GM21447 (cell line): ENCODE results near the gene PKNOX1.
"Not testable (repeated sequence)": the region's sequence is repeated elsewhere in the genome, so short reads cannot be mapped to it uniquely, and the experiment has no call there.

Source experiments
- ATAC-seq: cut with Tn5 transposase; IDR thresholded peaks from one replicate; pipeline ENCODE4 v1.9.1; 2021; ENCODE audit not compliant: unreplicated experiment

PKNOX1 gene

GRCh38 chr21:43044547-43044946, 70.2 kb downstream of the PKNOX1 start:
- ATAC-seq = not testable (repeated sequence)

DNA sequence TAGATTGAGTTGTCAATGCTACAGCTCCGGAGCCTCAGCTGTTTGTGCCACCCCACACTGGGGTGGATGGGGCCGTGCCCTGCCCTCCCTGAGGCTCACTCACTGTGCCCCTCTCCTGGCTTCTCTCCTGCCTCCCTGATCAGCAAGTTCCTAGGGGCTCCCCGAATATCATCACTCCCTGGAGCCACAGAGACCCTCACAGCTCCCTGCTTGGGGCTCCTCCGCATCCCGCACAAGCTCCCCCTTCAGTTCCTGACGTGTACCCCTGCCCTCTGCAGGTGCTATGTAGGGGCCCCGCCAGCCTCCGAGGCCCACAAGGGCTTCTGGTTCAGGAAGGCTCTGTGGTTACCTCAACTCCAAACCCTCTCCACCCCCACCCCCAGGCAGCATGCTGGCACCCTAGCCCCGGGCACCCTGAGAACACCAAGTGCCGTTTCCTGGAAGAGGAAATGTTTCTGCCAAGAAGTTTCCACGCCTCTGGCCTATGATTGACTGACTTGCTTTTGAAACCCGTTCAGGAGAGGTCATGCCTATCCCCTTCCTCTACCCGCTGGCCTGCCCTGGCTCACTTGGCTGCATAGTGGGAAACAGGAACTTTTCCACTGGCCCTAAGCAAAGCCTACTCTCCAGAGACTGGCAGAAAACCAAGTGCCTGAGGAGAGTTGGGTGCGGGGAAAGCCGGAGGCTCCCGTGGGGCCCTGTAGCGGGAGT, 71.0 kb downstream of the PKNOX1 start:
- not testable (repeated sequence) for ATAC-seq

DNA sequence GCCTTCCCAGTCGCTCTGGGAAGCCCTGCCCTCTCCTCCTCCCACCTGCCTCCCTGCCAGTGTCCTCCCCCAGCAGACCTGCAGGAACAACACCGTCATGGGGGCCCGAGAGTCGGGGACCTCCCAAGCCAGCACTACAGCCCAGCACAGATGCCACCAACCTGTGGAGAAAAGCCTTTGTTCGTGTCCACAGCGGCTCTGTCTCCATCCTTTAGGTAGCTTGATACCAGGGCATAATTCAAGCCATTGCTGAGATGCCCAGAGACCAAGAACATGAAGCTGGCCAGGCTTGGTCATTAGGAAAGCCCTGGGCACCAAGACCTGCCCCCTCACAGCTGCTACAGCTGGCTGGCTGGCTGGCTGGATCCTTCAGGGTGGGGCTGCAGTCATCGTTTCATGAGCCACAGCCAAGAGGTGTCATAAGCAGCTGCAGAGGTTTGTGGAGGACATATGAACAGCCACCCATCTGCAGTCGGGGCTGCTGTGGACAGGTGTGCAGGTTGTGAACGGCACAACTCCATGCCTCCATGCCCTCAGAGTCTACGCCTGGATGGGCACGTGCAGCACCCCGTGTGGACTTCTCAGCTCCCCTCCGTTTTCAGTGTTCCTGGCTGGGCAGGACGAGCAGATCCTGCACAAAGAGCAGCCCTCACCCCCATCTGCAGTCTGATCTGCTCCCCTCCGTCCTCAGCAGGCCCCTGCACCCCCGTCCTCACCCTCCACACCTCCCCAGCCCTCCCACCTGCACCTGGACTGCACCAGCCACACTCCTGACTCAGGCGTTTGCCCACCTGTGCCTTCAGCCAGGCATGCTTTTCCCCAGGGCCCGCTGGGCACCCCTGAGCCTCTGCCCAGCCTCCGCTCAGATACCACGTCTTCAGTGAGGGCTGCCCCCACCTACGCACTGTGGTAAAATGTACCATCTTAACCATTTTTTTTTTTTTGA, 71.8 kb downstream of the PKNOX1 start:
- ATAC-seq = not testable (repeated sequence)

DNA sequence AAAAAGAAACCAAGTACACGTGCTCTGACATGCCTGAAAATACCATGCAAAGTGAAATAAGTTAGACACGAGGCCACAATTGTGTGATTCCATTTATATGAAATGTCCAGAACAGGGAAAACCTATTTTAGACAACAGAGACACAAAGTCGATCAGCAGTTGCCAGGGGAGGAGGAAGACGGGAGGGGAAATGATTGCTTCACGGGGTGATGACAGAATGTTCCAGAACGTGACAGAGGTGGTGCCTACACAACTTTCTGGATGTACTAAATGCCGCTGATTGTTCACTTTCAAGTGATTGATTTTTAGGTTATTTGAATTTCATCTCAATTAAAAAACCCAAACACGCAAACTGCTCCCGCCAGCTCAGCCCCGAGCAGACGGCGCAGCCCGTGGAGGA, 78.8 kb downstream of the PKNOX1 start:
- ATAC-seq = not testable (repeated sequence)

DNA sequence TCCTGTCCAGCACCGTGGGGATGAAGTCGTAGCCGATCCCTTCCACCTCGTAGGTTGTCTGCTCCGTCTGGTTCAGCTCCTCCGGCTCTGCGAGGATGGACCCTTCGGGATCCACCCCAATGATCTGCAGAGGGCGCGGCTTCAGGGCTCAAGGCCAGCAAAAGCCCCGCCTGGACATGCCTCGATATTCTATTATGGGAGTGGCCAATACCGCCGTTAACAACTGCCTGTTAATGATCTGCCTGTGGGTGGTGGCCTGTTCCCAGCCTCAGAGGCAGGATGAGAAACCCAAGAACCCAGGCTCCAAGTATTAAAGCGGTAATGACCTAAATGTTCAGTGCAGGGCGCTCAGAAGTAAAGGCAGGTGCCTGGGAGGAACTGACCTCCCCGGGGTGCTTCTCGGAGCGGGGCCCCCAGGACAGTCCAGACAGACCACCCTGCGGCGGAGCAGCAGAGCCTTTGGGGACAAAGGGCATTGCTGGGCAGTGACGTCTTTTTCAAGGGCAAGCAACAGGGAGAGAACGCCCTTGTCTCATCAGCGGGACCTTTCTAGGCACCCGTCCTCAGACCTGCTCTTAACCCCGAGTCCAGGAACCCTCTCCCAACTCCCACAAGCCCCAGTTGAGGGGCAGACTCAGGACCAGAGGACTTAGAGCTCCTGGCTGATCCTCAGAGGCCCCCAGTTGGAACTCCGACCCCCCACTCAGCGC, 88.7 kb downstream of the PKNOX1 start:
- not testable (repeated sequence) for ATAC-seq

DNA sequence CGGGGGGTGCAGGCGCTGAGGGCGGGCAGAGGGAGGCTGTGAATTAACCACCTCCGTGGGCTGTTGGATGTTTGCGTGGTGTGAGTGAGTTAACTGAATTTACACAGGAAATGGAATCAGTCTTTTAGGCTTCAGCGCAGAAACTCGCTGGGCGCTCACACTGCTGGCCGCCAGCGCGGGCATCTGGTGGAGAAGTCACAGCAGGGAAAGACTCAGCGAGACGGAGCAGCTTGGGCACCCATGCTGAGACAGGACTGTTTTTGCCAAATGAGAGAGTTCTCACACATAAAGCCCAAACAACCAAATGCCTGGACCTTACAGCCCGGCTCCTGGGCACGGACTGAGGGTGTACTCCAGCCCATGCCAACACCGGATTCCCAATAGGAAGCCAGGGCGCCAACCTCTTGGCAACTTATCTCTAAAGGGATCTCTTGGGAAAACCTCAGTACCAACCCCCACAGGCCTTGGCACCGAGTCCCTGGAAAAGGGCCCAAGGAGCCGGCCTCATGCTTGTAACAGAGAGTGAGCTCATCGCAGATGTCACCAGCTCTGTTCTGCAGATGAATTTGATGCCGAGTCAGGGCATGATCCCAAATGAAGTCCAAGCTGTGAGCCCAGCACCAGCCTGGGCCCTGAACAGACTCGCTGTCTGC, 90.0 kb downstream of the PKNOX1 start:
- not testable (repeated sequence) for ATAC-seq

DNA sequence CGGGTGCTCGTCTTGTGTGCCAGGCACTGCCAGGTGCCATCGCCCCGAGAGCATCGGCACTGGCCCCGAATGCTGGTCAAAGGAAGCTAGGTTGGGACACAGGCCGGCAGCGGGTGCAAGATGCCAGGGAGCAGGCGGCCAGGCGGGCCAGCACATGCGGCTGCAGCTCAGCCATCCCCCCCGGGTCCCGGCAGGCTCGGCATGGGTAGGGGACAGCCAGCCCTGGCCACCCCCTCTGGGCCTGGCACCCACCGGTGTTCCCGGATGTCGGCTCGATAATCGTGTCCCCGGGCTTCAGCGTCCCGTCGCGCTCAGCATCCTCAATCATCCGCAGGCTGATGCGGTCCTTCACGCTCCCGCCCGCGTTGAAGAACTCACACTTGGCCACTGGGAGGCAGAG, 91.6 kb downstream of the PKNOX1 start:
- not testable (repeated sequence) for ATAC-seq

DNA sequence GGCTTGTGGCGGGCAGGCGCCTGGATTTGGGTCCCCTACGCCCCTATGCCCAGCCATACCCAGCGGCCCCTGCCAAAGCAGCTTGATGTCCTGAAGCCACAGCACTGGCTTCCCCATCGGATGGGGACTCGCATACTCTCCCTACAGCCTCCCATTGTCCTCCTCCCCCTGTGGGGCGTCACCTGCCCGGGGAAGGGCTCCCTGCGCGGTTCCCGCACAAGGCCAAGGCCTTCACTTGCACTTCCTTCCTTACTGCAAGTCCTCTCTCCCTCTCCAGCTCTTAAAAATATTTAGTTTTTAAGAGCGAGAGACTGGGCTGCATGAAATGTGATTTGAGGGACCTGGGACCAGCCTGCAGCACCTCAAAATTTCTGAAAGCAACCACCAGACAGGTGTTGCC, 92.3 kb downstream of the PKNOX1 start:
- ATAC-seq = not testable (repeated sequence)

DNA sequence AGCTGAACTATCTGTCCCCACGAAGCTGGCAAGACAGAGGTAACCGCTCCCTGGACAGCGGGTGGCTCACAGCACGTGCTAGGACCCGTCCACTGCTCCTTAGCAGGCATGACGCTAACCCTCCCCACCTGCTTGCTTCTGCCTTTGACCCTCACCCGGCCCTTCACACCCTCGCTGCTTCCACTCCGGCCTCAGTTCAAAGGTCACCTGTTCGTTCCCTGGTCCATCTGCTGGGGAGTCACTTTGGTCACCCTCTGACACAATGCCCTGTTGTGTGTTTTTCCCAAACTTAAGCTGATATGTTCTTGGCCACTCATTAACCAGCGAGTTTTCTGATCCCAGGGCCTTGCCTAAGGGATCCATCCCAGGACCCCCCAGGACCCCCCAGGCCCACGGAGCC, 93.7 kb downstream of the PKNOX1 start:
- ATAC-seq = not testable (repeated sequence)

DNA sequence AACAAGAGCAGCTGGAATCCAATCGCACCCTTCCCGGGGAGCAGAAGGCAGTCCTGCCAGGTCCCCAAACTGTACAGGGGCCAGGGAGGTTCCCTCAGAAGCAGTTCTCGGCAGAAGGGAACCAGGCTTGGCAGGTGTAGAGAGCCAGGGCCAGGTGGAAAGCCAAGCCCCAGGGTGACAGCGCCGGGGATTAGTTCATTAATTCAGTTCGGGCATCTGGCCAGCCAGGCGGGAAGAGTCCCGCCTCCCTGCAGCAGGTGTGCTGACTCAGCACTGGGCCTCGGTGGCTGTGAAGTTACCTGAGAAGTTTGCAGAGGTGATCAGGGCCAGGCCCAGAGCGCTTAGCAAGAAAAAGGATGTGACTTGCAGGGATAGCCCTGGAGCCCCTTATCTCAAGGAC, 95.3 kb downstream of the PKNOX1 start:
- not testable (repeated sequence) for ATAC-seq

GRCh38 chr21:43072742-43073141, 98.4 kb downstream of the PKNOX1 start:
- not testable (repeated sequence) for ATAC-seq

- ATAC-seq = not testable (repeated sequence)
Observed at GRCh38 chr21:43074401-43075169, 100.2 kb downstream of the PKNOX1 start.

- not testable (repeated sequence) for ATAC-seq
Observed at GRCh38 chr21:43075170-43076022, 101.0 kb downstream of the PKNOX1 start, which contains the start of gene CBS. CBS (minus strand) TSS chr21:43075835; CDS start chr21:43072193, 3,642 bp downstream.

- not testable (repeated sequence) for ATAC-seq
Observed at GRCh38 chr21:43076023-43076637, 101.8 kb downstream of the PKNOX1 start.

- ATAC-seq = not testable (repeated sequence)
Observed at GRCh38 chr21:43076643-43077042, 102.3 kb downstream of the PKNOX1 start.

- ATAC-seq = not testable (repeated sequence)
Observed at GRCh38 chr21:43082587-43083300, 108.4 kb downstream of the PKNOX1 start.
